GM21619 (cell line): ENCODE data around the gene HRNR.
"Not testable (repeated sequence)": the region's sequence is repeated elsewhere in the genome, so short reads cannot be mapped to it uniquely, and the experiment has no call there.

Experiments used
- ATAC-seq: cut with Tn5 transposase; IDR thresholded peaks from one replicate; pipeline ENCODE4 v1.9.1; 2021; ENCODE audit not compliant: unreplicated experiment

HRNR gene

GRCh38 chr1:152224093-152224492 lies at the start of gene HRNR:
TSS of gene HRNR (minus strand) at chr1:152224193. CDS start at chr1:152223253, 940 bp downstream.
- no peak for ATAC-seq

GRCh38 chr1:152256394-152256793 lies 32.4 kb upstream of the HRNR start:
- not testable (repeated sequence) for ATAC-seq

DNA sequence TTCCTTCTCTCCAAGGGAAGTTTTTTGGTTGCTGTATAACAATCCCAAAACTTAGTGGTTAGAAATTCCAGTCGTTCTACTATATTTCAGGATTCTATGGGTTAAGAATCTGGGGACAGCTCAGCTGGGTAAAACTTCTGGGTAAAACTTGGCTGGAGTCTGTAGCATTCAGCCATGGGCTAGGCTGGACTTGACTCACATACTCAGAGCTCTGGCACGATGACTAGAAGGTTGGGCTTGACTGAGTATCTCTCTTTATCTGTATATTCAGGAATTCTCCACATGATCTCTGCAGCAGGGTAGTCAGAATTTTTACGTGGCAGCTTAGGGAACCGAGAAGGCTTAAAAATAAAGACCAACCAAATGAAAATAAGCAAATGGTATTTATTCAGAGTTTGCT lies 28.2 kb upstream of the HRNR start:
- no peak for ATAC-seq

- ATAC-seq, result no peak
Observed at GRCh38 chr1:152251391-152251790, 27.4 kb upstream of the HRNR start.

- no peak for ATAC-seq
Observed at GRCh38 chr1:152247316-152247715, 23.3 kb upstream of the HRNR start.

- no peak for ATAC-seq
Observed at GRCh38 chr1:152244576-152245273, 20.7 kb upstream of the HRNR start.

GRCh38 chr1:152237093-152237492 lies 13.1 kb upstream of the HRNR start:
- ATAC-seq, result no peak

DNA sequence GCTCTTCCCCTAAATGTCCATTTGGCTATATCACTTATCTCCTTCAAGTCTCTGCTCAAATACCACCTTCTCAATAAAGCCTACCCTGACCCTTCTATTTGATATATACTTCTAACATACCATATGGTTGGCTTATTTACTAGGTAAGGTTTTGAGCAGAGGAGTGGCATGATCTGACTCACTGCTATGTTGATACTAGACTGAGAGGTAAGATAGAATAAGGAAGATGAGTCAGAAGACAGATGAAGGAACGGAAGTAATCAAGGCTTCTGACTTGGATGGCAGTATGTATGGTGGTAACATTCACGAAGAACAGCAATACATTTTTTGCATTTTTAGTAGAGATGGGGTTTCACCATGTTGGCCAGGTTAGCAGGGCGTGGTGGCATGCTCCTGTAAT lies 4.8 kb upstream of the HRNR start:
- no peak for ATAC-seq

DNA sequence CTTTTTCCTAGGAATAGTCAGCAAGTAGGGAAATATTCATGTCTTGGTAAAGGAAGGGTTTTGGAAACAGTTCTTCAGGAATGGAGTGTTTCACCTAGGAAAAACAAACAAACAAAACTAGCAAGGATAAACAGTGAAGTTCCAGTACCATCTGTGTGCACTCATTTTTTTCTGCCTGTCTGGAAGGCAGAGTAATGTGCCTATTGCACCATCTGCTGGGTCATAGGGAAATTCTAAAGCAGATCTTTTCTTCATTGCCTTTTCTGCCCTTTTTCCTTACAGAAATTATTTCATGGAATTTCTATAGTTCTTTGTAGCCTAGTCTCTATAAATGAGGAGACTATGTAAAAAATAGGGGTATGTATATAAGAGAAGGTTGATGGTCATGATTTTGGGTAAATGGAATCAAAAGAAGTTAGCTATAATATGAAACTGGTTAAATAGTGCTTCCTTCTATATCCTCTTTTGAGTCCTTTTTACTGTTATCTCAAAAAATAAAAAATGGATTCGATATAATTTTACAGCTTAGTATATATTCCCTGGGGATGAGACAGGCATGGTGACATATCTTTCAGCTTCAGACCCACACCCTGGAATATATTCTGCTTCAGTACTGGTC lies 3.4 kb upstream of the HRNR start:
- ATAC-seq, result no peak

GRCh38 chr1:152225678-152226077 lies 1.7 kb upstream of the HRNR start:
- no peak for ATAC-seq

- ATAC-seq, result no peak
Observed at GRCh38 chr1:152220166-152221163, 3.5 kb downstream of the HRNR start.

DNA sequence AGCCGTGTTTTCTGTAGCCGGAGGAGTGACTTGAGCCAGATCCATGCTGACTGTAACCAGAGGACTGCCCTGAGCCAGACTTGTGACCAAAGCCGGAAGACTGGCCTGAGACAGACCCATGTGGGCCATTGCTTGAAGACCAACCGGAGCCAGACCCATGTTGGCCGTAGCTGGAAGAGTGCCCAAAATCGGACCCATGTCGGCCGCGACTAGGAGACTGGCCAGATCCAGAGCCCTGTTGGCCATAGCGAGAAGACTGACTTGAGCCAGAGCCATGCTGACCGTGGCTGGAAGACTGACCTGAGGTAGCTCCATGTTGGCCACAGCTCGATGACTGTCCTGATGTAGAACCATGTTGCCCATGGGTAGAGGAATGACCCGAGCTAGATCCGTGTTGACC lies 4.6 kb downstream of the HRNR start:
- not testable (repeated sequence) for ATAC-seq

DNA sequence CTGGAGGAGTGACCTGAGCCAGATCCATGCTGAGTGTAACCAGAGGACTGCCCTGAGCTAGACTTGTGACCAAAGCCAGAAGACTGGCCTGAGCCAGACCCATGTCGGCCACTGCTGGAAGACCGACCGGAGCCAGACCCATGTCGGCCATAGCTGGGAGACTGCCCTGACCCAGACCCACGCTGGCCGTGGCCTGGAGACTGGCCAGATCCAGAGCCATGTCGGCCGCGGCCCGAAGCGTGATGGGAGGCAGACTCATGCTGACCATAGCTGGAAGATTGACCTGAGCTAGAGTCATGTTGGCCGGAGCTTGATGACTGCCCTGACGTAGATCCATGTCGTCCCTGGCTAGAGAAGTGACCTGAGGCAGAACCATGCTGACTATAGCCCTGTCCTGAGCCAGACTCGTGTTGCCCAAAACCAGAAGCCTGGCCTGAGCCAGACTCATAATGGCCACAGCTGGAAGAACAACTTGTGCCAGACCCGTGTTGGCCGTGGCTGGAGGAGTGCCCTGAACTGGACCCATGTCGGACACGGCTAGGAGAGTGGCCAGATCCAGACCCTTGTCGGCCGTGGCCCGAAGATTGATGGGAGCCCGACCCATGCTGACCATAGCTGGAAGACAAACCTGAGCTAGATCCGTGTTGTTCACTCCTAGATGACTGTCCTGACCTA lies 5.1 kb downstream of the HRNR start:
- no peak for ATAC-seq

DNA sequence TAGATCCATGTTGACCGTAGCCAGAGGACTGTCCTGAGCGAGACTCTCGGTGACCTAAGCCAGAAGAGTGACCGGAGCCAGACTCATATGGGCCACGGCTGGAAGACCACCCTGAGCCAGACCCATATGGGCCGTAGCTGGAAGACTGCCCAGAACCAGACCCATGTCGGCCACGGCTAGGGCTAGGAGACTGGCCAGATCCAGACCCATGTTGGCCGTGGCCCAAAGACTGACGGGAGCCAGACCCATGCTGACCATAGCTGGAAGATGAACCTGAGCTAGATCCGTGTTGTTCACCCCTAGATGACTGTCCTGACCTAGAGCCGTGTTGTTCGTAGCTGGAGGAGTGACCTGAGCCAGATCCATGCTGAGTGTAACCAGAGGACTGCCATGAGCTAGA lies 8.4 kb downstream of the HRNR start:
- not testable (repeated sequence) for ATAC-seq

DNA sequence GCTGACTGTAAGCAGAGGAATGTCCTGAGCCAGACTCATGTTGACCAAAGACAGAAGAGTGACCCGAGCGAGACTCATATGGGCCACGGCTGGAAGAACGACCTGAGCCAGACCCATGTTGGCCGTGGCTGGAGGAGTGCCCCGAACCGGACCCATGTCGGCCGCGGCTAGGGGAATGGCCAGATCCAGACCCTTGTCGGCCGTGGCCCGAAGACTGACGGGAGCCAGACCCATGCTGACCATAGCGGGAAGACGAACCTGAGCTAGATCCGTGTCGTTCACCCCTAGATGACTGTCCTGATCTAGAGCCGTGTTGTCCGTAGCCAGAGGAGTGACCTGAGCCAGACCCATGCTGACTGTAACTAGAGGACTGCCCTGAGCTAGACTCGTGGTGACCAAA lies 9.1 kb downstream of the HRNR start:
- ATAC-seq, result not testable (repeated sequence)

DNA sequence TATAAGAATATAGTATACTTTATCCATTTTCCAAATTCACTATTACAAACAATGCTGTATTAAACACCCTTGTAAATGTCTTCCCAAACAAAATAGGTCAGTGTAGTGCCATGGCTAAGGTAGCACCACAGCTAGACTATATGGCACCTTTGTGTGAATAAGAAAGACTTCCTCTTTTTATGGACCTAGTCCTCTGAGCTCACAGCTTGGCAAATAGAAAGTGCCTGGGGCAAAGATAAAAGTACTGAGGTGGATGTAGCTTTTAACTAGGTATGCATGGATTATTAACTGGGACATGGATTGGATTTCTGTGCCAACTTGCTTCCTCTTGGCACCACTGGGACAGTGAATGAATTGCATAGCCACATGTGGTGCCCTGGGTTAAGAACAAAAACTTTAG lies 25.0 kb downstream of the HRNR start:
- ATAC-seq, result no peak

- ATAC-seq, result no peak
Observed at GRCh38 chr1:152197361-152197941, 26.5 kb downstream of the HRNR start.

GRCh38 chr1:152191711-152192110 lies 32.3 kb downstream of the HRNR start:
- no peak for ATAC-seq

- ATAC-seq, result no peak
Observed at GRCh38 chr1:152191260-152191659, 32.7 kb downstream of the HRNR start.

- no peak for ATAC-seq
Observed at GRCh38 chr1:152190589-152190988, 33.4 kb downstream of the HRNR start.
